K562 (cell line): ENCODE results near the gene TLE6. TPM values are rescaled to one million over a fixed set of nuclear protein-coding genes. Genes with fewer than 3 reads are reported as not detected.

ENCODE experiments used
- CBFA2T2 ChIP-seq: fragments of 450-650 bp; conservative IDR thresholded peaks from 2 replicates; pipeline ENCODE4 v1.6.1; 2017; ENCODE audit warnings: mild to moderate bottlenecking
- CXXC5 ChIP-seq: fragments of 250-450 bp; sonication (Bioruptor Pico); IDR thresholded peaks from 2 replicates; pipeline ENCODE4 v1.8.0; 2022; ENCODE audit warnings: inconsistent platforms, mild to moderate bottlenecking, moderate library complexity
- DPF2 ChIP-seq: fragments of 450-650 bp; IDR thresholded peaks from 2 replicates; pipeline ENCODE4 v1.6.1; 2016
- HDGF ChIP-seq: fragments of 450-650 bp; IDR thresholded peaks from 2 replicates; pipeline ENCODE4 v1.6.1; 2016
- KLF16 ChIP-seq: IDR thresholded peaks from 2 replicates; pipeline ENCODE4 v1.6.1; 2016; ENCODE audit warnings: antibody characterized with exemption
- NELFE ChIP-seq: IDR thresholded peaks from 2 replicates; pipeline ENCODE4 v1.6.1; 2011; ENCODE audit warnings: mild to moderate bottlenecking; ENCODE audit not compliant: insufficient read depth, insufficient read length
- SUPT5H ChIP-seq: fragments of 450-650 bp; IDR thresholded peaks from 2 replicates; pipeline ENCODE4 v1.6.1; 2016
- TAL1 ChIP-seq: fragments of 450-650 bp; IDR thresholded peaks from 2 replicates; pipeline ENCODE4 v1.6.1; 2016; ENCODE audit warnings: mild to moderate bottlenecking
- YBX1 ChIP-seq: fragments of 450-650 bp; IDR thresholded peaks from 2 replicates; pipeline ENCODE4 v1.7.1; 2016; ENCODE audit warnings: mild to moderate bottlenecking
- ZBTB7A ChIP-seq: IDR thresholded peaks from 2 replicates; pipeline ENCODE4 v1.6.1; 2011; ENCODE audit warnings: low read depth, mild to moderate bottlenecking, low read length, moderate library complexity, borderline replicate concordance; ENCODE audit not compliant: control insufficient read depth
- ZNF146 ChIP-seq: IDR thresholded peaks from one replicate; pipeline ENCODE4 v1.6.1; 2018; ENCODE audit warnings: missing compliant biosample characterization; ENCODE audit not compliant: unreplicated experiment
- ZNF512 ChIP-seq: IDR thresholded peaks from 2 replicates; pipeline ENCODE4 v1.6.1; 2016; ENCODE audit warnings: missing genetic modification characterization, missing compliant biosample characterization
- ZNF589 ChIP-seq: fragments of 200-800 bp; sonication (Bioruptor generic); IDR thresholded peaks from 2 replicates; pipeline ENCODE4 v1.6.1; 2016; ENCODE audit warnings: low read depth, missing genetic modification characterization, missing compliant biosample characterization
- polyA plus RNA-seq, 8 experiments: library from polyadenylated mRNA; depleted of rRNA in 4 of 8; stranded (reverse) in 5 of 8; unstranded in 3 of 8; fragments of >200 nt; fragmentation: Nextera tagmentation in 2 of 8; fragmentation: Illumina TruSeq in 1 of 8; extraction: Ambion mirVana in 2 of 8; extraction: Trizol in 1 of 8; gene quantifications; 2 replicates each; pipeline versions ENCODE4 v1.2.1 to v1.2.3, GENCODE V29; 2011 to 2014; ENCODE audit warnings: inconsistent platforms in 1 of 8, missing spikeins in 1 of 8
- total RNA-seq, 7 experiments: library from RNA; depleted of rRNA in 6 of 7; stranded (reverse); fragments of >200 nt in 6 of 7; fragmentation: Illumina TruSeq in 2 of 7; extraction: Trizol in 2 of 7; gene quantifications; 2 replicates each; pipeline versions ENCODE4 v1.2.1 to v1.2.3, GENCODE V29; 2011 to 2021; ENCODE audit warnings: low replicate concordance in 1 of 7
- TF ChIP-seq, protein P1 (sequence below): fragments of 200-800 bp; sonication (Bioruptor generic); IDR thresholded peaks from 2 replicates; pipeline ENCODE4 v1.6.1; 2017; ENCODE audit warnings: missing genetic modification characterization, missing compliant biosample characterization
- TF ChIP-seq, protein P2 (sequence below): fragments of 450-650 bp; formaldehyde crosslinking; IDR thresholded peaks from 2 replicates; pipeline ENCODE4 v1.4.0; 2022; ENCODE audit warnings: mild to moderate bottlenecking, moderate library complexity

TLE6 gene
- total and polyA plus RNA-seq, 9 of the 15 experiments (the other 6 are each of a cell fraction or from before 2014, with no cell fraction given): 1.1 to 6.1 (median 2.5) TPM

GRCh38 chr19:3024870-3025548 is 47.6 kb downstream of the TLE6 start (continued):
- TF ChIP-seq CXXC5 (CRISPR knock-in tag) (no peak), KLF16 (no peak), TAL1 (peak; percentile 34; the same call in 1 of the 2 replicates), ZNF589 (no peak), CBFA2T2 (peak; percentile 43), ZBTB7A (no peak), NELFE (no peak), HDGF (no peak), DPF2 (0 out of 2 replicates have a peak, but pooled peaks have one; percentile 22), ZNF146 (CRISPR knock-in tag) (no peak), YBX1 (no peak), ZNF512 (no peak), SUPT5H (no peak)
- TF ChIP-seq, protein P1, sequence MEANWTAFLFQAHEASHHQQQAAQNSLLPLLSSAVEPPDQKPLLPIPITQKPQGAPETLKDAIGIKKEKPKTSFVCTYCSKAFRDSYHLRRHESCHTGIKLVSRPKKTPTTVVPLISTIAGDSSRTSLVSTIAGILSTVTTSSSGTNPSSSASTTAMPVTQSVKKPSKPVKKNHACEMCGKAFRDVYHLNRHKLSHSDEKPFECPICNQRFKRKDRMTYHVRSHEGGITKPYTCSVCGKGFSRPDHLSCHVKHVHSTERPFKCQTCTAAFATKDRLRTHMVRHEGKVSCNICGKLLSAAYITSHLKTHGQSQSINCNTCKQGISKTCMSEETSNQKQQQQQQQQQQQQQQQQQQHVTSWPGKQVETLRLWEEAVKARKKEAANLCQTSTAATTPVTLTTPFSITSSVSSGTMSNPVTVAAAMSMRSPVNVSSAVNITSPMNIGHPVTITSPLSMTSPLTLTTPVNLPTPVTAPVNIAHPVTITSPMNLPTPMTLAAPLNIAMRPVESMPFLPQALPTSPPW (CRISPR knock-in tag): 0 out of 2 replicates have a peak, but pooled peaks have one; percentile 37
- TF ChIP-seq, protein P2, sequence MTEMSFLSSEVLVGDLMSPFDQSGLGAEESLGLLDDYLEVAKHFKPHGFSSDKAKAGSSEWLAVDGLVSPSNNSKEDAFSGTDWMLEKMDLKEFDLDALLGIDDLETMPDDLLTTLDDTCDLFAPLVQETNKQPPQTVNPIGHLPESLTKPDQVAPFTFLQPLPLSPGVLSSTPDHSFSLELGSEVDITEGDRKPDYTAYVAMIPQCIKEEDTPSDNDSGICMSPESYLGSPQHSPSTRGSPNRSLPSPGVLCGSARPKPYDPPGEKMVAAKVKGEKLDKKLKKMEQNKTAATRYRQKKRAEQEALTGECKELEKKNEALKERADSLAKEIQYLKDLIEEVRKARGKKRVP: no peak
